Breast epithelium (tissue), 3 donors: Measurements from ENCODE around the gene GMCL1.

ENCODE experiments used
- POLR2A ChIP-seq: fragments of 450-650 bp; IDR thresholded peaks from one replicate; pipeline ENCODE4 v1.6.1; 2016; ENCODE audit warnings: antibody characterized with exemption, mild to moderate bottlenecking, moderate library complexity
- POLR2AphosphoS5 ChIP-seq, 3 donors: sonication (generic); formaldehyde crosslinking; IDR thresholded peaks; one replicate each; pipeline ENCODE4 v1.6.1; 2017; ENCODE audit warnings: antibody characterized with exemption in 3 of 3
- TF ChIP-seq, protein P1 (sequence below), 3 donors: fragments of 450-650 bp; IDR thresholded peaks; one replicate each; pipeline ENCODE4 v1.5.1; 2016 to 2017; ENCODE audit warnings: antibody characterized with exemption in 3 of 3, mild to moderate bottlenecking in 3 of 3, moderate library complexity in 3 of 3

- TF ChIP-seq, protein P1, sequence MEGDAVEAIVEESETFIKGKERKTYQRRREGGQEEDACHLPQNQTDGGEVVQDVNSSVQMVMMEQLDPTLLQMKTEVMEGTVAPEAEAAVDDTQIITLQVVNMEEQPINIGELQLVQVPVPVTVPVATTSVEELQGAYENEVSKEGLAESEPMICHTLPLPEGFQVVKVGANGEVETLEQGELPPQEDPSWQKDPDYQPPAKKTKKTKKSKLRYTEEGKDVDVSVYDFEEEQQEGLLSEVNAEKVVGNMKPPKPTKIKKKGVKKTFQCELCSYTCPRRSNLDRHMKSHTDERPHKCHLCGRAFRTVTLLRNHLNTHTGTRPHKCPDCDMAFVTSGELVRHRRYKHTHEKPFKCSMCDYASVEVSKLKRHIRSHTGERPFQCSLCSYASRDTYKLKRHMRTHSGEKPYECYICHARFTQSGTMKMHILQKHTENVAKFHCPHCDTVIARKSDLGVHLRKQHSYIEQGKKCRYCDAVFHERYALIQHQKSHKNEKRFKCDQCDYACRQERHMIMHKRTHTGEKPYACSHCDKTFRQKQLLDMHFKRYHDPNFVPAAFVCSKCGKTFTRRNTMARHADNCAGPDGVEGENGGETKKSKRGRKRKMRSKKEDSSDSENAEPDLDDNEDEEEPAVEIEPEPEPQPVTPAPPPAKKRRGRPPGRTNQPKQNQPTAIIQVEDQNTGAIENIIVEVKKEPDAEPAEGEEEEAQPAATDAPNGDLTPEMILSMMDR (IDR thresholded peaks at IDR 0.05), result no peak
- TF ChIP-seq POLR2A (no peak), POLR2AphosphoS5 (IDR thresholded peaks at IDR 0.05) (no peak)
These were observed 11.5 kb upstream of the GMCL1 start for GRCh38 chr2:69817729-69818501.
